Neural cell (in vitro differentiated cells): Measurements from ENCODE around the gene TK1. TPM values are rescaled to one million over a fixed set of nuclear protein-coding genes. Genes with fewer than 3 reads are reported as not detected.

Source experiments
- H2AFZ ChIP-seq: fragments of 200-600, 300-800 bp; sonication (generic), shearing (Covaris generic); 2 replicates; pipeline ENCODE4 v1.6.0; 2014; ENCODE audit warnings: low read depth, mild to moderate bottlenecking, antibody characterized with exemption, low read length, moderate library complexity
- H3F3A ChIP-seq: fragments of 200-600 bp; shearing (Covaris generic); 2 replicates; pipeline ENCODE4 v1.6.1; 2016; ENCODE audit warnings: mild to moderate bottlenecking, moderate library complexity, mixed read lengths, antibody characterized with exemption, low read length; ENCODE audit not compliant: insufficient read depth, poor library complexity, severe bottlenecking
- H3K27ac ChIP-seq: fragments of 200-600, 300-800 bp; sonication (generic), shearing (Covaris generic); 2 replicates; pipeline ENCODE4 v1.5.1; 2014; ENCODE audit warnings: mild to moderate bottlenecking, low read length, moderate library complexity
- H3K27me3 ChIP-seq: fragments of 300-800, 200-600 bp; sonication (generic), shearing (Covaris generic); 2 replicates; pipeline ENCODE4 v1.6.0; 2014; ENCODE audit warnings: mild to moderate bottlenecking, low read depth, low read length, moderate library complexity; ENCODE audit not compliant: insufficient read depth
- H3K36me3 ChIP-seq: fragments of 300-800, 200-600 bp; sonication (generic), shearing (Covaris generic); 2 replicates; pipeline ENCODE4 v1.5.1; 2014; ENCODE audit warnings: mild to moderate bottlenecking, antibody characterized with exemption, low read length, moderate library complexity; ENCODE audit not compliant: insufficient read depth
- H3K4me2 ChIP-seq: fragments of 300-800, 200-600 bp; sonication (generic), shearing (Covaris generic); 2 replicates; pipeline ENCODE4 v1.6.0; 2014; ENCODE audit warnings: mild to moderate bottlenecking, low read length
- H3K4me3 ChIP-seq: fragments of 300-800, 200-600 bp; sonication (generic), shearing (Covaris generic); 2 replicates; pipeline ENCODE4 v1.5.1; 2014; ENCODE audit warnings: mild to moderate bottlenecking, low read length, moderate library complexity
- H3K79me2 ChIP-seq: fragments of 200-600 bp; shearing (Covaris generic); replicated peaks from 2 replicates; pipeline ENCODE4 v1.6.0; 2014; ENCODE audit warnings: mild to moderate bottlenecking, low read length, moderate library complexity; ENCODE audit not compliant: insufficient read depth
- H3K9ac ChIP-seq: fragments of 300-800, 200-600 bp; sonication (generic), shearing (Covaris generic); 2 replicates; pipeline ENCODE4 v1.6.1; 2016; ENCODE audit warnings: mild to moderate bottlenecking, low read length, mixed read lengths
- H3K9me2 ChIP-seq: fragments of 200-600 bp; shearing (Covaris generic); 2 replicates; pipeline ENCODE4 v1.6.1; 2016; ENCODE audit warnings: mild to moderate bottlenecking, low read length, mixed read lengths; ENCODE audit not compliant: insufficient read depth
- H3K9me3 ChIP-seq: fragments of 200-600, 300-800 bp; sonication (generic), shearing (Covaris generic); 2 replicates; pipeline ENCODE4 v1.6.1; 2016; ENCODE audit warnings: mild to moderate bottlenecking, mixed run types, low read length, moderate library complexity, mixed read lengths
- H4K20me1 ChIP-seq: fragments of 200-600 bp; shearing (Covaris generic); 2 replicates; pipeline ENCODE4 v1.6.1; 2016; ENCODE audit warnings: mild to moderate bottlenecking, mixed run types; ENCODE audit not compliant: insufficient read depth
- EP300 ChIP-seq: fragments of 450-650 bp; conservative IDR thresholded peaks from 2 replicates; pipeline ENCODE4 v1.6.1; 2014; ENCODE audit warnings: antibody characterized with exemption, mild to moderate bottlenecking, moderate library complexity; ENCODE audit not compliant: poor library complexity, severe bottlenecking
- EZH2 ChIP-seq: fragments of 200-600, 300-800 bp; shearing (Covaris generic), sonication (generic); IDR thresholded peaks from 2 replicates; pipeline ENCODE4 v1.6.1; 2014; ENCODE audit warnings: antibody characterized with exemption, low read length, borderline replicate concordance, mild to moderate bottlenecking; ENCODE audit not compliant: insufficient read depth, poor library complexity, severe bottlenecking
- MXI1 ChIP-seq: fragments of 450-650 bp; conservative IDR thresholded peaks from 2 replicates; pipeline ENCODE4 v1.6.1; 2014; ENCODE audit warnings: antibody characterized with exemption, mild to moderate bottlenecking; ENCODE audit not compliant: poor library complexity, severe bottlenecking
- POLR2AphosphoS5 ChIP-seq: IDR thresholded peaks from 2 replicates; pipeline ENCODE4 v1.6.1; 2012
- RAD21 ChIP-seq: fragments of 450-650 bp; conservative IDR thresholded peaks from 2 replicates; pipeline ENCODE4 v1.6.1; 2014; ENCODE audit warnings: antibody characterized with exemption, mild to moderate bottlenecking, moderate library complexity
- SMC3 ChIP-seq: fragments of 450-650 bp; conservative IDR thresholded peaks from 2 replicates; pipeline ENCODE4 v1.6.1; 2014; ENCODE audit warnings: antibody characterized with exemption, mild to moderate bottlenecking, moderate library complexity; ENCODE audit not compliant: poor library complexity
- TAF1 ChIP-seq: IDR thresholded peaks from 2 replicates; pipeline ENCODE4 v1.6.1; 2012; ENCODE audit warnings: low read depth
- polyA plus RNA-seq: library from polyadenylated mRNA; depleted of rRNA; stranded (reverse); fragments of >200 nt; gene quantifications from 2 replicates; pipeline ENCODE4 v1.2.3, GENCODE V29; 2014
- TF ChIP-seq, protein P1 (sequence below): IDR thresholded peaks from 2 replicates; pipeline ENCODE4 v1.6.1; 2012; ENCODE audit warnings: borderline replicate concordance
- TF ChIP-seq, protein P2 (sequence below): fragments of 450-650 bp; IDR thresholded peaks from 2 replicates; pipeline ENCODE4 v1.5.1; 2014; ENCODE audit warnings: antibody characterized with exemption, mild to moderate bottlenecking, moderate library complexity; ENCODE audit not compliant: poor library complexity, severe bottlenecking

The TK1 gene
- polyA plus RNA-seq, 1 donor from 2014 or later = 1.1 TPM

- H2AFZ ChIP-seq = no peak overlapping the region
- TF ChIP-seq, protein P1, sequence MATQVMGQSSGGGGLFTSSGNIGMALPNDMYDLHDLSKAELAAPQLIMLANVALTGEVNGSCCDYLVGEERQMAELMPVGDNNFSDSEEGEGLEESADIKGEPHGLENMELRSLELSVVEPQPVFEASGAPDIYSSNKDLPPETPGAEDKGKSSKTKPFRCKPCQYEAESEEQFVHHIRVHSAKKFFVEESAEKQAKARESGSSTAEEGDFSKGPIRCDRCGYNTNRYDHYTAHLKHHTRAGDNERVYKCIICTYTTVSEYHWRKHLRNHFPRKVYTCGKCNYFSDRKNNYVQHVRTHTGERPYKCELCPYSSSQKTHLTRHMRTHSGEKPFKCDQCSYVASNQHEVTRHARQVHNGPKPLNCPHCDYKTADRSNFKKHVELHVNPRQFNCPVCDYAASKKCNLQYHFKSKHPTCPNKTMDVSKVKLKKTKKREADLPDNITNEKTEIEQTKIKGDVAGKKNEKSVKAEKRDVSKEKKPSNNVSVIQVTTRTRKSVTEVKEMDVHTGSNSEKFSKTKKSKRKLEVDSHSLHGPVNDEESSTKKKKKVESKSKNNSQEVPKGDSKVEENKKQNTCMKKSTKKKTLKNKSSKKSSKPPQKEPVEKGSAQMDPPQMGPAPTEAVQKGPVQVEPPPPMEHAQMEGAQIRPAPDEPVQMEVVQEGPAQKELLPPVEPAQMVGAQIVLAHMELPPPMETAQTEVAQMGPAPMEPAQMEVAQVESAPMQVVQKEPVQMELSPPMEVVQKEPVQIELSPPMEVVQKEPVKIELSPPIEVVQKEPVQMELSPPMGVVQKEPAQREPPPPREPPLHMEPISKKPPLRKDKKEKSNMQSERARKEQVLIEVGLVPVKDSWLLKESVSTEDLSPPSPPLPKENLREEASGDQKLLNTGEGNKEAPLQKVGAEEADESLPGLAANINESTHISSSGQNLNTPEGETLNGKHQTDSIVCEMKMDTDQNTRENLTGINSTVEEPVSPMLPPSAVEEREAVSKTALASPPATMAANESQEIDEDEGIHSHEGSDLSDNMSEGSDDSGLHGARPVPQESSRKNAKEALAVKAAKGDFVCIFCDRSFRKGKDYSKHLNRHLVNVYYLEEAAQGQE = no peak
- no peak for TF ChIP-seq MXI1
- TF ChIP-seq, protein P2, sequence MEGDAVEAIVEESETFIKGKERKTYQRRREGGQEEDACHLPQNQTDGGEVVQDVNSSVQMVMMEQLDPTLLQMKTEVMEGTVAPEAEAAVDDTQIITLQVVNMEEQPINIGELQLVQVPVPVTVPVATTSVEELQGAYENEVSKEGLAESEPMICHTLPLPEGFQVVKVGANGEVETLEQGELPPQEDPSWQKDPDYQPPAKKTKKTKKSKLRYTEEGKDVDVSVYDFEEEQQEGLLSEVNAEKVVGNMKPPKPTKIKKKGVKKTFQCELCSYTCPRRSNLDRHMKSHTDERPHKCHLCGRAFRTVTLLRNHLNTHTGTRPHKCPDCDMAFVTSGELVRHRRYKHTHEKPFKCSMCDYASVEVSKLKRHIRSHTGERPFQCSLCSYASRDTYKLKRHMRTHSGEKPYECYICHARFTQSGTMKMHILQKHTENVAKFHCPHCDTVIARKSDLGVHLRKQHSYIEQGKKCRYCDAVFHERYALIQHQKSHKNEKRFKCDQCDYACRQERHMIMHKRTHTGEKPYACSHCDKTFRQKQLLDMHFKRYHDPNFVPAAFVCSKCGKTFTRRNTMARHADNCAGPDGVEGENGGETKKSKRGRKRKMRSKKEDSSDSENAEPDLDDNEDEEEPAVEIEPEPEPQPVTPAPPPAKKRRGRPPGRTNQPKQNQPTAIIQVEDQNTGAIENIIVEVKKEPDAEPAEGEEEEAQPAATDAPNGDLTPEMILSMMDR = no peak
- no peak for TF ChIP-seq EP300
- TF ChIP-seq SMC3 = no peak
- TF ChIP-seq EZH2 = no peak
- TF ChIP-seq POLR2AphosphoS5 = no peak
- TF ChIP-seq RAD21 = no peak
- TF ChIP-seq TAF1 = no peak
- H3K4me2 ChIP-seq = no peak overlapping the region
- H3K9ac ChIP-seq = no peak overlapping the region
- no peaks in the 10 kb centered on the region for H4K20me1 ChIP-seq
- peaks cover 9% of the 10 kb centered on the region for H3K79me2 ChIP-seq
- H3K4me3 ChIP-seq = no peak overlapping the region
- H3K27ac ChIP-seq = no peak overlapping the region
- H3K36me3 ChIP-seq = no peaks in the 10 kb centered on the region
- H3K27me3 ChIP-seq = no peaks in the 10 kb centered on the region
- H3K9me3 ChIP-seq = no peaks in the 10 kb centered on the region
- no peaks in the 10 kb centered on the region for H3F3A ChIP-seq
- H3K9me2 ChIP-seq = no peaks in the 10 kb centered on the region
Measured at GRCh38 chr17:78210111-78210510, 23.3 kb upstream of the TK1 start.

GRCh38 chr17:78208486-78208885 is 21.6 kb upstream of the TK1 start:
- no peaks in the 10 kb centered on the region for H3K27me3 ChIP-seq
- H3K9me3 ChIP-seq = no peaks in the 10 kb centered on the region
- H3K79me2 ChIP-seq = no peaks in the 10 kb centered on the region
- TF ChIP-seq, protein P2 = no peak
- H2AFZ ChIP-seq = no peak overlapping the region
- H3K27ac ChIP-seq = no peak overlapping the region
- H3K4me3 ChIP-seq = no peak overlapping the region
- H3F3A ChIP-seq = no peaks in the 10 kb centered on the region
- no peaks in the 10 kb centered on the region for H3K9me2 ChIP-seq
- H3K9ac ChIP-seq = no peak overlapping the region
- no peak overlapping the region for H3K4me2 ChIP-seq
- H4K20me1 ChIP-seq = no peaks in the 10 kb centered on the region
- H3K36me3 ChIP-seq = no peaks in the 10 kb centered on the region
